Lower lobe of right lung (tissue), 2 donors: ENCODE data around the gene FARP2. TPM values are rescaled to one million over a fixed set of nuclear protein-coding genes. Genes with fewer than 3 reads are reported as not detected.

Experiments used
- ATAC-seq, 2 donors: fragments of 200-7000 bp; cut with Tn5 transposase; one replicate each; pipeline ENCODE4 v1.9.1; 2020 to 2022; ENCODE audit warnings: mild to moderate bottlenecking in 2 of 2, moderate library complexity in 2 of 2
- DNase-seq: peaks from one replicate; pipeline ENCODE4 v3.0.0-alpha.2; 2020
- H3K27ac ChIP-seq: fragments of 200-600 bp; one replicate; pipeline ENCODE4 v1.8.0; 2022
- H3K27me3 ChIP-seq: fragments of 200-600 bp; one replicate; pipeline ENCODE4 v1.8.0; 2022; ENCODE audit warnings: low read depth
- H3K36me3 ChIP-seq: fragments of 200-600 bp; one replicate; pipeline ENCODE4 v1.8.0; 2022; ENCODE audit warnings: mild to moderate bottlenecking
- H3K4me1 ChIP-seq: fragments of 200-600 bp; one replicate; pipeline ENCODE4 v1.8.0; 2022
- H3K4me3 ChIP-seq: fragments of 200-600 bp; one replicate; pipeline ENCODE4 v1.8.0; 2022; ENCODE audit warnings: mild to moderate bottlenecking
- H3K9me3 ChIP-seq: fragments of 200-600 bp; one replicate; pipeline ENCODE4 v1.8.0; 2022
- intact Hi-C: fragments of 100-400 bp; cut with DNase I; formaldehyde crosslinking; loops from one replicate; pipeline ENCODE4 v1.11.0; 2022
- total RNA-seq: library from RNA; stranded (reverse); fragmentation: NEBNext Ultra II Directional; extraction: Animal tissue kit (Norgen Biotek cat#: 25700); gene quantifications from one replicate; pipeline ENCODE4 v1.2.1, GENCODE V29; 2021
- TF ChIP-seq, protein P1 (sequence below): fragments of 200-600 bp; IDR thresholded peaks from one replicate; pipeline ENCODE4 v1.8.0; 2022; ENCODE audit warnings: antibody characterized with exemption, mild to moderate bottlenecking
- donor health status: DM: no; HTN: yes; CAD: no; lungs with severe emphysema.

Gene FARP2
- total RNA-seq, 1 donor from 2014 or later = 42.4 TPM

DNA sequence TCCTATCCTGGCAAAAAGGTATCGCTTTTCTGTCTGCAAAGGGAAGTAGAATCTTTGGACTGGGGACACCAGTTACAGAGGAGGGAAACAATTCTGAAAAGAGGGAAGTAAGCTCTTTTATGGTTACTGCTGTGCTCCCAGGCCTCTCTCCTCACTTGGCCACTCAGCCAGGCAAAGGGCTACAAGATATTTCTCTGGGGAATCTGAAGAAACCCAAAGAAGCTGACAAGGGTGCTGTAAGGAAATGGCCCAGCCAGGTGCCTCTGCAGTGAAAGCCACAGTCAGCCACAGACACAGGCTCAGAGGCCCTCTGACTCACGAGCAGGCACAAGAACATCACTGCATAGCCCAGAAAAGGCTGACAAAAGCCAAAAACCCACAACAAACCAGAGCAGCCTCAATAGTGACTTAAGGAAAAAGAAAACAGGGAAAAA lies 46.4 kb upstream of the FARP2 start:
- ATAC-seq (peak in 1 of 2 donors; percentile 23), DNase-seq (no peak)
- H3K4me3 ChIP-seq = no peak overlapping the region
- H3K36me3 ChIP-seq = no peaks in the 10 kb centered on the region
- H3K27ac ChIP-seq = no peak overlapping the region
- H3K9me3 ChIP-seq = no peaks in the 10 kb centered on the region
- TF ChIP-seq, protein P1, sequence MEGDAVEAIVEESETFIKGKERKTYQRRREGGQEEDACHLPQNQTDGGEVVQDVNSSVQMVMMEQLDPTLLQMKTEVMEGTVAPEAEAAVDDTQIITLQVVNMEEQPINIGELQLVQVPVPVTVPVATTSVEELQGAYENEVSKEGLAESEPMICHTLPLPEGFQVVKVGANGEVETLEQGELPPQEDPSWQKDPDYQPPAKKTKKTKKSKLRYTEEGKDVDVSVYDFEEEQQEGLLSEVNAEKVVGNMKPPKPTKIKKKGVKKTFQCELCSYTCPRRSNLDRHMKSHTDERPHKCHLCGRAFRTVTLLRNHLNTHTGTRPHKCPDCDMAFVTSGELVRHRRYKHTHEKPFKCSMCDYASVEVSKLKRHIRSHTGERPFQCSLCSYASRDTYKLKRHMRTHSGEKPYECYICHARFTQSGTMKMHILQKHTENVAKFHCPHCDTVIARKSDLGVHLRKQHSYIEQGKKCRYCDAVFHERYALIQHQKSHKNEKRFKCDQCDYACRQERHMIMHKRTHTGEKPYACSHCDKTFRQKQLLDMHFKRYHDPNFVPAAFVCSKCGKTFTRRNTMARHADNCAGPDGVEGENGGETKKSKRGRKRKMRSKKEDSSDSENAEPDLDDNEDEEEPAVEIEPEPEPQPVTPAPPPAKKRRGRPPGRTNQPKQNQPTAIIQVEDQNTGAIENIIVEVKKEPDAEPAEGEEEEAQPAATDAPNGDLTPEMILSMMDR = no peak
- no peaks in the 10 kb centered on the region for H3K27me3 ChIP-seq
- intact Hi-C loops = no loop called here
- peaks cover 34% of the 10 kb centered on the region for H3K4me1 ChIP-seq

DNA sequence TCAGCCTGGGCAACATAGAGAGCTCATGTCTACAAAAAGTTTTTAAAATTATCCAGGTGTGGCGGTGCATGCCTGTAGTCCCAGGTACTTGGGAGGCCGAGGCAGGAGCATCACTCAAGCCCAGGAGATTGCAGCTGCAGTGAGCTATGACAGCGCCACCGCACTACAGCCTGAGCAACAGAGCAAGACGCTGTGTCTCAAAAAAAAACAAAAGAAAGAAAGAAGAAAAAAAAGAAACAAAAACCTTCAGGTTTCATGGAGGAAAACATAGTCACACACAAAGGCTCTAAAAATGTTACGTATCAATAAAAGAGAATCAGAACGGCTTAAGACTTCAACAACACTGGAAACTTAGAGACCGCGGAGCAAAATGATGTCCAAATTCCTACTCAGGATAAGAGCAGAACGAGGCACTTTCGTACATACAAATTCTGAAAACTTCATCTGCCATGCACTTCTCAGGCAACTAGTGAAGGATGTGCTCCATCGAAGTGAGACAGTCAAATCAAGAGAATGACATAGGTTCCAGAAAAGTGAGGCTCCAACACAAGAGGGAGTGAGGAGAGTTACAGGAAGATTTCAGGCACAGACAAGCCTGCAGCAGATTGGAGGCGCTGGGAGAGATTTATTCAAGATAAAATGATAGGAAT lies 45.0 kb upstream of the FARP2 start:
- no peak overlapping the region for H3K4me3 ChIP-seq
- no peaks in the 10 kb centered on the region for H3K36me3 ChIP-seq
- H3K27ac ChIP-seq = no peak overlapping the region
- no peaks in the 10 kb centered on the region for H3K27me3 ChIP-seq
- intact Hi-C loops = no loop called here
- DNase-seq (no peak), ATAC-seq (no peak)
- no peaks in the 10 kb centered on the region for H3K9me3 ChIP-seq
- peaks cover 34% of the 10 kb centered on the region for H3K4me1 ChIP-seq
- TF ChIP-seq, protein P1 = no peak

DNA sequence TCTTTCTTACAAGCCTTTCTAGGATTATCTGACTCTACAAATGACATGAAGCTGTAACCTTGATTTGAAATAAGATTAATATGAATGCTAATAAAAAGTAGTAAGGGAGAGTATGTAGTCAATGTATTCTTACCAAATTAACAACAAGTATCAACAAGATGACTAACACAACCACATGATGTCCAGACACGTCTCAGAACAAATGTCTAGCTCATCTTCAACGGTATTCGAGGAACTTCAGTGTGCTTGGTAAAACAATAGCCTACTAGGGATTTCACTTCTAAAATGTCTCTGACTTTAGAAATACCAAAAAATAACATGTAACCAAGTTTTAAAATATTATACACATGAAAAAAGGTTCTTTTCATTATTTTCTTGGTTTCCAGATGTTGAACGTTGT lies 44.0 kb upstream of the FARP2 start:
- intact Hi-C loops = no loop called here
- Histone ChIP-seq H3K27ac (no peak overlapping the region), H3K4me3 (no peak overlapping the region), H3K27me3 (no peaks in the 10 kb centered on the region), H3K4me1 (peaks cover 39% of the 10 kb centered on the region), H3K36me3 (no peaks in the 10 kb centered on the region), H3K9me3 (no peaks in the 10 kb centered on the region)
- DNase-seq (no peak), ATAC-seq (no peak)
- TF ChIP-seq, protein P1 = no peak

DNA sequence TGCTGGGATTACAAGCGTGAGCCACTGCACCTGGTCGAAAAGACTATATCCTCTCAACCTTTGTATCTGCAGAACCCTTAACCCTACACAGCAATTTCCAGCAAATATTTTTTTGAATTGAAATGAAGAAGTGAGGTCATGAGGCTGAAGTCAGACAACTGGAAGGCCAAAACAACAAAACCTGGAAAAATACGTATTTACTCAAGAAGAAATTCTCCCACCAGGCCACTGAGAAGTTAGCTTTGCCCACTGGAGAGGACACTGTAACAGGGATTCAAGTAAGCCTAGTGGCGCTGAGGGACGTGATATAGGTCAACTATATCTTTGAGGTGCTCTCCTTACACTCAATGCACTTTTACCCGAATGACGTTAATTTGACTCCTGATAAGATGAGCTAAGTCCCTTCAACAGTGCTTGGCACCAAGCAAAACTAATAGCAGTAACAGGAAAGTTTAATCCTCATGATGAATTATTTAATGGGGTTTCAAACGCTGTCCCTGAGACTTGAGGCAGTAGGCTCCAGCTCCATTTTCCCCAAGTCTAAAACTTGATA lies 42.5 kb upstream of the FARP2 start:
- Histone ChIP-seq H3K27ac (no peak overlapping the region), H3K9me3 (no peaks in the 10 kb centered on the region), H3K27me3 (no peaks in the 10 kb centered on the region), H3K36me3 (no peaks in the 10 kb centered on the region), H3K4me3 (peak overlapping the region; percentile 93), H3K4me1 (peaks cover 54% of the 10 kb centered on the region)
- ATAC-seq = no peak
- intact Hi-C loops = no loop called here
- DNase-seq = no peak
- TF ChIP-seq, protein P1 = no peak

DNA sequence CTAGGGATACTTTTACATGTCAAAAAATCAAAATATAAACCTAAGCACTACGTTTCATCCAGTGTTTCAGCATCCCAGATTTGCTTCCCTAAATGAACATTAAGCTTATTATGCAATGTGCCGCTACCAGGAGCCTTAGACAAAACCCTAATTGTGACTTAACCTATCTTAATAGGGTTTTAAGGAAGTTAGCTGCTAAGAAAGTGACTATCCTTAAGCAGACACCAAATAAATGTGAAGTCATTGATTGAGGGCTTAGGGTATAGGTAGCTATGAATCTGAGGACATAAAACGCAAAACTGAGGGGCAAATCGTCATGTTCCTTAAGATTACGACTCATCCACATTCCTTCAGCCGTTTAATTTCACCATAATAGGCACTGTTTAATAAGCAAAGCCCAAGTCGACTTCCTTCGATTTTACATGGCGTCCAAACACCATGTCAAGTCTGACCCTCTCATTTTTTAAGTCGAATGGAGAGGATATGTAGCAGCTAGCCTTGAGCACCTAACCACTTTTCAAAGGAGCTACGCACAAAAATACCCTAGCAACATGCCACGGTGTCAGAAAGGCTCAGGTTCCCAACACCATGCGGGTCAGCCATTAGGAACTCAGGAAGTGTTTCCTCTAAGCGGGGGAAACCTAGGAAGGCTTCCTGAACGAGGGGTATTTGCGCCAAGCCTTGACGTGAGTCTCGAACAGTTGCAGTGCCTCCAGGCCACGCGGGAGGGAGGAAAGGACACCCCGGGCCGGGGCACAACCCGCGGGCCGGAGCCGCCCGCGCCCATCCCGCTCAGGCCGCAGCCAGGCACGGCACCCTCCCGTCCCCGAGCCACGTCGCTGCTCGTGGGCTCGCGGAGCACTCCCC lies 41.6 kb upstream of the FARP2 start:
- no peak for DNase-seq
- H3K9me3 ChIP-seq = no peaks in the 10 kb centered on the region
- H3K27ac ChIP-seq = peak overlapping the region; percentile 98
- H3K36me3 ChIP-seq = no peaks in the 10 kb centered on the region
- intact Hi-C loops = no loop called here
- TF ChIP-seq, protein P1 = no peak
- no peak for ATAC-seq
- peak overlapping the region; percentile 93 for H3K4me3 ChIP-seq
- peaks cover 60% of the 10 kb centered on the region for H3K4me1 ChIP-seq
- no peaks in the 10 kb centered on the region for H3K27me3 ChIP-seq
